DND-41 (cell line): ENCODE results near the gene FAM174C.

Experiments
- ATAC-seq: fragments of 200-7000 bp; cut with Tn5 transposase; 3 replicates; pipeline ENCODE4 v1.9.1; 2021; ENCODE audit warnings: low read depth; ENCODE audit not compliant: insufficient read depth
- DNase-seq: peaks from one replicate; pipeline ENCODE4 v3.0.0-alpha.2; 2020
- H2AFZ ChIP-seq: 2 replicates; pipeline ENCODE4 v1.6.0; 2012; ENCODE audit warnings: low read depth, low read length
- H3K27ac ChIP-seq: 2 replicates; pipeline ENCODE4 v1.5.1; 2012; ENCODE audit warnings: low read length, inconsistent platforms
- H3K27me3 ChIP-seq: fragments of 200-600 bp; sonication (generic); 2 replicates; pipeline ENCODE4 v1.6.0; 2012; ENCODE audit warnings: low read length, mild to moderate bottlenecking, inconsistent platforms; ENCODE audit not compliant: insufficient read depth, poor library complexity
- H3K36me3 ChIP-seq: 2 replicates; pipeline ENCODE4 v1.5.1; 2012; ENCODE audit warnings: low read length, inconsistent platforms; ENCODE audit not compliant: insufficient read depth
- H3K4me1 ChIP-seq: 2 replicates; pipeline ENCODE4 v1.5.1; 2012; ENCODE audit warnings: mild to moderate bottlenecking, low read length; ENCODE audit not compliant: insufficient read depth
- H3K4me2 ChIP-seq: 2 replicates; pipeline ENCODE4 v1.6.0; 2012; ENCODE audit warnings: mild to moderate bottlenecking, moderate library complexity, low read length, inconsistent platforms; ENCODE audit not compliant: insufficient read depth
- H3K4me3 ChIP-seq, 2 experiments: fragments of 200-600 bp in 1 of 2; shearing (Covaris generic) in 1 of 2; 2 replicates each; pipeline ENCODE4 v1.5.1; 2012 to 2016; ENCODE audit warnings: inconsistent platforms in 2 of 2, low read length in 2 of 2, mild to moderate bottlenecking in 2 of 2, low read depth in 1 of 2, moderate library complexity in 1 of 2
- H3K79me2 ChIP-seq: 2 replicates; pipeline ENCODE4 v1.6.0; 2012; ENCODE audit warnings: low read length, inconsistent platforms; ENCODE audit not compliant: insufficient read depth
- H3K9ac ChIP-seq: 2 replicates; pipeline ENCODE4 v1.6.0; 2012; ENCODE audit warnings: low read depth, mild to moderate bottlenecking, inconsistent platforms, low read length, moderate library complexity
- H3K9me3 ChIP-seq: 2 replicates; pipeline ENCODE4 v1.5.1; 2012; ENCODE audit warnings: low read length, moderate library complexity, mild to moderate bottlenecking, inconsistent platforms; ENCODE audit not compliant: insufficient read depth, severe bottlenecking
- H4K20me1 ChIP-seq: 2 replicates; pipeline ENCODE4 v1.6.0; 2012; ENCODE audit warnings: low read length; ENCODE audit not compliant: insufficient read depth
- EZH2 ChIP-seq: IDR thresholded peaks from 3 replicates; pipeline ENCODE4 v1.6.1; 2012; ENCODE audit warnings: borderline replicate concordance, low read depth, mild to moderate bottlenecking, moderate library complexity, low read length, inconsistent platforms; ENCODE audit not compliant: severe bottlenecking
- TF ChIP-seq, protein P1 (sequence below): IDR thresholded peaks from 2 replicates; pipeline ENCODE4 v1.5.1; 2012; ENCODE audit warnings: borderline replicate concordance, low read length, moderate library complexity, mild to moderate bottlenecking; ENCODE audit not compliant: poor library complexity, severe bottlenecking; ENCODE audit errors: extremely low read depth

Gene FAM174C

DNA sequence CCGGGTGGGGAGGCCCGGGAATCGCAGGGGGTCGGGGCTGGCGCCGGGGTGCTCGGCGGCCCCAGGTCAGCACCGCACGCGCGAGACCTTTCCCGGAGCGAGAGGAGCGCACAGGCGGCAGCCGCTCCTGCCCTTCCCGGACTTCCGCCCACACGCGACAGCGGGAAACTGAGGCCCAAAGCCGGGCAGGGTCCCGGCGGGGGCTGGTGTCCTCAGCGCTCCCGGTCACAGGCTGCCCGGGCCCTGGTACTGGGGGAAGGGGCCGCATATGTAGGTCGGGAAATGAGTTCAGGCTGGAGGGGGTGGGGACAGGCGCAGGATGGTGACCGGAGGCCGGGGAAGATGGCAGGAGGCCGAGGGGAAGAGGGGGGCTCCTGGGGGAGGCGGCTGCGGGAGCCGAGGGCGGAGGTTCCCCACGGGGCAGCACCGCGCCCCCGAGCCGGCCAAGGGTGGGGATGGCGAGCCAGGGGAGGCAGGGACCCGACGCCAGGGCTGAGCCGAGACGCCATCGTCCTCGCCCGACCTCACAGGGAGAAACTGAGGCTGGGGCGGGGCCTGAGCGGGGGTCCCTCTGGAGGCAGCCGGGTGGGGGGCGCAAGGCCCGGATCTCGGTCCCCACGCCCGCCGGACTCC, 38.2 kb upstream of the FAM174C start:
- Histone ChIP-seq H3K36me3 (no peaks in the 10 kb centered on the region; the same call in 1 of the 2 replicates), H2AFZ (peak overlapping the region; percentile 37; the same call in 1 of the 2 replicates), H4K20me1 (peaks cover under 1% of the 10 kb centered on the region; the same call in 1 of the 2 replicates), H3K27me3 (peaks cover 6% of the 10 kb centered on the region), H3K4me2 (peak overlapping the region; percentile 77), H3K9ac (peak overlapping the region; percentile 59), H3K9me3 (no peaks in the 10 kb centered on the region), H3K4me1 (peaks cover 39% of the 10 kb centered on the region), H3K4me3 (peak overlapping the region; percentile 9 to 59; a peak in 3 of 4 replicates), H3K27ac (no peak overlapping the region), H3K79me2 (peaks cover 11% of the 10 kb centered on the region)
- TF ChIP-seq EZH2 = peak; percentile 54
- TF ChIP-seq, protein P1, sequence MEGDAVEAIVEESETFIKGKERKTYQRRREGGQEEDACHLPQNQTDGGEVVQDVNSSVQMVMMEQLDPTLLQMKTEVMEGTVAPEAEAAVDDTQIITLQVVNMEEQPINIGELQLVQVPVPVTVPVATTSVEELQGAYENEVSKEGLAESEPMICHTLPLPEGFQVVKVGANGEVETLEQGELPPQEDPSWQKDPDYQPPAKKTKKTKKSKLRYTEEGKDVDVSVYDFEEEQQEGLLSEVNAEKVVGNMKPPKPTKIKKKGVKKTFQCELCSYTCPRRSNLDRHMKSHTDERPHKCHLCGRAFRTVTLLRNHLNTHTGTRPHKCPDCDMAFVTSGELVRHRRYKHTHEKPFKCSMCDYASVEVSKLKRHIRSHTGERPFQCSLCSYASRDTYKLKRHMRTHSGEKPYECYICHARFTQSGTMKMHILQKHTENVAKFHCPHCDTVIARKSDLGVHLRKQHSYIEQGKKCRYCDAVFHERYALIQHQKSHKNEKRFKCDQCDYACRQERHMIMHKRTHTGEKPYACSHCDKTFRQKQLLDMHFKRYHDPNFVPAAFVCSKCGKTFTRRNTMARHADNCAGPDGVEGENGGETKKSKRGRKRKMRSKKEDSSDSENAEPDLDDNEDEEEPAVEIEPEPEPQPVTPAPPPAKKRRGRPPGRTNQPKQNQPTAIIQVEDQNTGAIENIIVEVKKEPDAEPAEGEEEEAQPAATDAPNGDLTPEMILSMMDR = no peak
- ATAC-seq = no peak
- DNase-seq = no peak

GRCh38 chr19:1237754-1238368, 37.5 kb upstream of the FAM174C start, which contains the start of gene CBARP:
Gene CBARP, minus strand, starts transcription at chr19:1238005. Its CDS starts 1,905 bp downstream, at chr19:1236100.
- Histone ChIP-seq H3K4me2 (peak within 1 kb of the TSS; percentile 77), H3K27me3 (peaks cover 6% of the 10 kb centered on the region), H3K27ac (no peak within 1 kb of the TSS), H3K9me3 (no peaks in the 10 kb centered on the region), H3K4me3 (peak within 1 kb of the TSS; percentile 9 to 59; a peak in 3 of 4 replicates), H4K20me1 (peaks cover 5% of the 10 kb centered on the region; the same call in 1 of the 2 replicates), H3K79me2 (peaks cover 18% of the 10 kb centered on the region), H3K36me3 (no peaks in the 10 kb centered on the region; the same call in 1 of the 2 replicates), H3K9ac (peak within 1 kb of the TSS; percentile 59), H3K4me1 (peaks cover 46% of the 10 kb centered on the region), H2AFZ (peak within 1 kb of the TSS; percentile 55)
- ATAC-seq (0 out of 3 replicates have a peak, but pooled peaks have one; percentile 6), DNase-seq (peak; percentile 38)
- TF ChIP-seq, protein P1 = no peak

- peak overlapping the region in 1 of 2 experiments; percentile 59; a peak in 2 of 4 replicates for H3K4me3 ChIP-seq
These were observed 36.7 kb upstream of the FAM174C start for GRCh38 chr19:1238369-1239303.

More at GRCh38 chr19:1238369-1239303, 36.7 kb upstream of the FAM174C start:
- no peak for ATAC-seq
- TF ChIP-seq, protein P1 = no peak
- TF ChIP-seq EZH2 = no peak
- peak overlapping the region; percentile 59; the same call in 1 of the 2 replicates for H3K9ac ChIP-seq
- no peaks in the 10 kb centered on the region for H3K9me3 ChIP-seq
- peaks cover 7% of the 10 kb centered on the region; the same call in 1 of the 2 replicates for H4K20me1 ChIP-seq
- peaks cover under 1% of the 10 kb centered on the region; the same call in 1 of the 2 replicates for H3K36me3 ChIP-seq
- peaks cover 25% of the 10 kb centered on the region for H3K79me2 ChIP-seq
- peak overlapping the region; percentile 77 for H3K4me2 ChIP-seq
- DNase-seq = no peak
- peaks cover 6% of the 10 kb centered on the region for H3K27me3 ChIP-seq
- no peak overlapping the region for H3K27ac ChIP-seq
- 0 out of 2 replicates have a peak overlapping the region, but pooled peaks have one; percentile 55 for H2AFZ ChIP-seq
- H3K4me1 ChIP-seq = peaks cover 54% of the 10 kb centered on the region
